ENCODE results near the gene SPRED3. TPM values are rescaled to one million over a fixed set of nuclear protein-coding genes. Genes with fewer than 3 reads are reported as not detected.
A peak's percentile ranks its signal among the peaks of the same experiment; 100 is the strongest.
"Not testable (repeated sequence)": the region's sequence is repeated elsewhere in the genome, so short reads cannot be mapped to it uniquely, and the experiment has no call there.

The SPRED3 gene, protein sequence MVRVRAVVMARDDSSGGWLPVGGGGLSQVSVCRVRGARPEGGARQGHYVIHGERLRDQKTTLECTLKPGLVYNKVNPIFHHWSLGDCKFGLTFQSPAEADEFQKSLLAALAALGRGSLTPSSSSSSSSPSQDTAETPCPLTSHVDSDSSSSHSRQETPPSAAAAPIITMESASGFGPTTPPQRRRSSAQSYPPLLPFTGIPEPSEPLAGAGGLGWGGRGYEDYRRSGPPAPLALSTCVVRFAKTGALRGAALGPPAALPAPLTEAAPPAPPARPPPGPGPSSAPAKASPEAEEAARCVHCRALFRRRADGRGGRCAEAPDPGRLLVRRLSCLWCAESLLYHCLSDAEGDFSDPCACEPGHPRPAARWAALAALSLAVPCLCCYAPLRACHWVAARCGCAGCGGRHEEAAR
- total RNA-seq (1 to 10 TPM; 1.6 to 2.9 (median 2.6) TPM), polyA plus RNA-seq (under 1 TPM; 0.12 to 0.22 TPM), total RNA-seq (1.7 reads per million, percentile 7 among the genes with 10 or more reads in this experiment)

DNA sequence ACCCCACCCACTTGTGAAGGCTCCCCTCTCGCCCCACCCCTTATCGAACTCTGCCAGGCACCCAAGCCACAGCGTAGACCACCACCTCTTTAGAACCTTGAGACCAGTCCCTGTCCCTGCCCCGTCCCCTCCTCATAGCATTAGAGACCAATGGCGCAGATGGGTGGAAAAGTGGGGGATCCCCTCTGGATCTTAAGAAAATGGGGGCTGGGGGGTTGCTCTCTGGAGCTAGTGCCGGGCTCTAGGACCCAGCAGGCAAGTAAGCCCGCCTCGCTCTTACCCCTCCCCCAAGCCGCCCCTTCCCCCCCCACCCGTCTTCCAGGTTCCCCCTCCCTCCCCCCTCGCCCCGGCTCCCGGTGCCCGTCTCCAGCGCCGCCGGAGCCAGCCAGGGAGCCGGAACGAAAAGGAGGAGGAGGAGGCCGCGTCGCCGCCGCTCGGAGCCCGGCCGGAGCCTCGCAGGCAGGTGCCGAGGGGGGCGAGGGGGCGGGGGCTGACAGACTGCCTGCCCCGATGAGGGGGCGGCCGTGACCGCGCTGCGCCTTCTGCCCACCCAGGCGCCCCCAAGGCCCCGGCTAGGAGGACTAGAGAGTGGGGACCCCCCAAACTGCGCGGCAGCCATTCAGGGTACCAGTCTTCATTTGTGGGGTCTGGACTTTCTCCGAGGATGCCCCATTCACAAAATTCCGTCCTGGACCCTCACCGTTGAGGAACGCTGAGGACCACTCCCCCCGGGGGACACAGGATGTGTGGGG lies at the start of gene SPRED3:
SPRED3 (plus strand) TSS at position 349 of the 752 bp plus-strand sequence. CDS start 1,606 bp downstream, outside the sequence.
- Histone ChIP-seq H3K27me3 (ENCODE audit: control insufficient read depth in 2 of 2, insufficient read depth in 2 of 2, low read length in 2 of 2) (no peaks in the 10 kb centered on the region), H3K9me3 (ENCODE audit: control insufficient read depth in 2 of 3, low read length in 3 of 3) (no peaks in the 10 kb centered on the region), H3K4me1 (ENCODE audit: control insufficient read depth in 2 of 2, insufficient read depth in 2 of 2, low read length in 2 of 2) (peaks cover 13 to 34% of the 10 kb centered on the region in 2 donors), H3K36me3 (ENCODE audit: control insufficient read depth in 2 of 3, insufficient read depth in 3 of 3, low read length in 3 of 3) (peaks cover 0 to 19% (median 1%) of the 10 kb centered on the region in 3 experiments), H3K4me3 (ENCODE audit: low read length) (peak within 1 kb of the TSS; percentile 74), H3K27ac (ENCODE audit: low read depth, low read length) (no peak within 1 kb of the TSS)
- DNase-seq = no peak
- intact Hi-C loops (cut with micrococcal nuclease) = loop anchor here (1.0 to 5.0 kb wide), 8 partner anchors 14 to 542 kb away; partner anchors contain the start of genes FAM98C (in 1 of the 2), KCNK6 (in 1 of the 2), MRPS12 (in 1 of the 2) and PSMD8 (in 1 of the 2)
- Mint-ChIP-seq H3K27ac (peak within 1 kb of the TSS in 8 of 9 donors; percentile 62 to 95 (median 84)), H3K36me3 (peaks cover 0 to 16% (median 7%) of the 10 kb centered on the region in 5 donors), H3K27me3 (peaks cover 6 to 41% (median 30%) of the 10 kb centered on the region in 5 donors), H3K4me1 (peaks cover 6 to 27% (median 21%) of the 10 kb centered on the region in 7 donors), H3K4me3 (peak within 1 kb of the TSS; percentile 81 to 95 (median 91)), H3K9me3 (peaks cover 0 to 2% (median 0%) of the 10 kb centered on the region in 11 donors)
- ChIA-PET CTCF (interaction anchor here (1.6 to 1.8 kb wide), 2 partner anchors 14 to 246 kb away, joined by 4 to 9 read pairs; partner anchors contain the start of gene FAM98C), POLR2A (interaction anchor here (0.6 to 4.5 kb wide), 7 partner anchors 7 to 477 kb away, joined by 3 to 28 read pairs (median 11); partner anchors contain the start of genes FAM98C and PSMD8)
- ATAC-seq = peak; percentile 1

- not testable (repeated sequence) for H3K27ac ChIP-seq (ENCODE audit: low read depth, low read length); H3K4me1 ChIP-seq (ENCODE audit: control insufficient read depth in 2 of 2, insufficient read depth in 2 of 2, low read length in 2 of 2); H3K9me3 Mint-ChIP-seq; H3K4me3 ChIP-seq (ENCODE audit: low read length); DNase-seq; H3K27me3 Mint-ChIP-seq; H3K36me3 Mint-ChIP-seq; H3K27me3 ChIP-seq (ENCODE audit: control insufficient read depth in 2 of 2, insufficient read depth in 2 of 2, low read length in 2 of 2); H3K36me3 ChIP-seq (ENCODE audit: control insufficient read depth in 2 of 3, insufficient read depth in 3 of 3, low read length in 3 of 3); ATAC-seq; H3K9me3 ChIP-seq (ENCODE audit: control insufficient read depth in 2 of 3, low read length in 3 of 3)
- intact Hi-C loops (cut with micrococcal nuclease) = loop anchor here in 1 of 2 donors (5.0 to 10.0 kb wide), 3 partner anchors 112 to 1484 kb away; partner anchors contain the start of gene ZNF345
- Mint-ChIP-seq H3K27ac (peak overlapping the region in 3 of 9 donors; percentile 61 to 85 (median 74)), H3K4me1 (peaks cover 16 to 28% (median 17%) of the 10 kb centered on the region in 7 donors), H3K4me3 (peak overlapping the region in 3 of 10 donors; percentile 45 to 84 (median 47))
- ChIA-PET POLR2A (interaction anchor here (1.6 kb wide), 1 partner anchor 35 kb away, joined by 4 read pairs; the partner anchor contains the start of gene PSMD8), CTCF (interaction anchor here (0.7 to 1.2 kb wide), 2 partner anchors 69 to 95 kb away, joined by 3 to 4 read pairs; no protein-coding TSS in a partner anchor)
Measured at GRCh38 chr19:38339011-38339410, 49.5 kb upstream of the SPRED3 start.

GRCh38 chr19:38340927-38341326 lies 47.6 kb upstream of the SPRED3 start:
- Histone ChIP-seq H3K27me3 (ENCODE audit: control insufficient read depth in 2 of 2, insufficient read depth in 2 of 2, low read length in 2 of 2) (no peaks in the 10 kb centered on the region), H3K4me1 (ENCODE audit: control insufficient read depth in 2 of 2, insufficient read depth in 2 of 2, low read length in 2 of 2) (peaks cover 3 to 5% of the 10 kb centered on the region in 2 donors), H3K27ac (ENCODE audit: low read depth, low read length) (no peak overlapping the region), H3K9me3 (ENCODE audit: control insufficient read depth in 2 of 3, low read length in 3 of 3) (no peaks in the 10 kb centered on the region), H3K36me3 (ENCODE audit: control insufficient read depth in 2 of 3, insufficient read depth in 3 of 3, low read length in 3 of 3) (peaks cover 0 to 9% (median 0%) of the 10 kb centered on the region in 3 experiments), H3K4me3 (ENCODE audit: low read length) (no peak overlapping the region)
- Mint-ChIP-seq H3K4me3 (no peak overlapping the region), H3K4me1 (peaks cover 16 to 27% (median 17%) of the 10 kb centered on the region in 7 donors), H3K36me3 (peaks cover 0 to 4% (median 0%) of the 10 kb centered on the region in 5 donors), H3K27ac (no peak overlapping the region), H3K27me3 (no peaks in the 10 kb centered on the region), H3K9me3 (no peaks in the 10 kb centered on the region)
- CTCF ChIA-PET = interaction anchor here (0.6 kb wide), 1 partner anchor 33 kb away, joined by 3 read pairs; the partner anchor contains the start of gene PSMD8
- DNase-seq = no peak
- intact Hi-C loops (cut with micrococcal nuclease) = no loop called here
- POLR2A ChIA-PET = no interaction called here
- ATAC-seq = no peak

- Mint-ChIP-seq H3K27ac (no peak overlapping the region), H3K4me1 (peaks cover 0 to 2% (median 0%) of the 10 kb centered on the region in 7 donors), H3K36me3 (peaks cover 0 to 9% (median 0%) of the 10 kb centered on the region in 5 donors), H3K27me3 (no peaks in the 10 kb centered on the region), H3K9me3 (no peaks in the 10 kb centered on the region), H3K4me3 (no peak overlapping the region)
- Histone ChIP-seq H3K27ac (ENCODE audit: low read depth, low read length) (no peak overlapping the region), H3K36me3 (ENCODE audit: control insufficient read depth in 2 of 3, insufficient read depth in 3 of 3, low read length in 3 of 3) (peaks cover 0 to 9% (median 0%) of the 10 kb centered on the region in 3 experiments), H3K4me1 (ENCODE audit: control insufficient read depth in 2 of 2, insufficient read depth in 2 of 2, low read length in 2 of 2) (no peaks in the 10 kb centered on the region), H3K27me3 (ENCODE audit: control insufficient read depth in 2 of 2, insufficient read depth in 2 of 2, low read length in 2 of 2) (no peaks in the 10 kb centered on the region), H3K4me3 (ENCODE audit: low read length) (no peak overlapping the region), H3K9me3 (ENCODE audit: control insufficient read depth in 2 of 3, low read length in 3 of 3) (no peaks in the 10 kb centered on the region)
- ChIA-PET POLR2A (no interaction called here), CTCF (no interaction called here)
- intact Hi-C loops (cut with micrococcal nuclease) = no loop called here
- no peak for DNase-seq
- ATAC-seq = no peak
Measured at GRCh38 chr19:38346837-38347236, 41.7 kb upstream of the SPRED3 start.

DNA sequence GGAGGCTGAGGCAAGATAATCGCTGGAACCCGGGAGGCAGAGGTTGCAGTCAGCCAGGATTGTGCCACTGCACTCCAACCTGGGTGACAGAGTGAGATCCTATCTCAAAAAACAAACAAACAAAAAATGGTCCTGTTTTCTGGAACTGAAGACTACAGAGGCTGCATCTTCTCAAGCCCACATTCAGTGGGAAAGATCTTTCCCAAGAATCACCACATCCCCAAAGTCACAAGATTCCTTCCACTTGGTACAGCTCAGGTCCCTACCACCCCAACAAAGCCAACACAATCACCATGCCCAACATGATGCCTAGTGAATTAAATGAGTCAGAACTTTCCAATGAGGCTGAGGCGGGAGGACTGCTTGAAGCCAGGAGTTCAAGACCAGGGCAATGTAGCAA lies 37.6 kb upstream of the SPRED3 start:
- intact Hi-C loops (cut with micrococcal nuclease) = no loop called here
- H3K27me3 Mint-ChIP-seq = peaks cover 0 to 4% (median 0%) of the 10 kb centered on the region in 5 donors
- peaks cover 0 to 1% (median 0%) of the 10 kb centered on the region in 7 donors for H3K4me1 Mint-ChIP-seq
- Histone ChIP-seq H3K36me3 (ENCODE audit: control insufficient read depth in 2 of 3, insufficient read depth in 3 of 3, low read length in 3 of 3) (no peaks in the 10 kb centered on the region), H3K27me3 (ENCODE audit: control insufficient read depth in 2 of 2, insufficient read depth in 2 of 2, low read length in 2 of 2) (no peaks in the 10 kb centered on the region), H3K4me3 (ENCODE audit: low read length) (no peak overlapping the region), H3K4me1 (ENCODE audit: control insufficient read depth in 2 of 2, insufficient read depth in 2 of 2, low read length in 2 of 2) (no peaks in the 10 kb centered on the region), H3K9me3 (ENCODE audit: control insufficient read depth in 2 of 3, low read length in 3 of 3) (no peaks in the 10 kb centered on the region), H3K27ac (ENCODE audit: low read depth, low read length) (no peak overlapping the region)
- ChIA-PET POLR2A (no interaction called here), CTCF (no interaction called here)
- H3K4me3 Mint-ChIP-seq = peak overlapping the region in 1 of 10 donors; percentile 22
- peaks cover 0 to 6% (median 0%) of the 10 kb centered on the region in 5 donors for H3K36me3 Mint-ChIP-seq
- DNase-seq (no peak), ATAC-seq (no peak)
- no peaks in the 10 kb centered on the region for H3K9me3 Mint-ChIP-seq
- H3K27ac Mint-ChIP-seq = no peak overlapping the region

DNA sequence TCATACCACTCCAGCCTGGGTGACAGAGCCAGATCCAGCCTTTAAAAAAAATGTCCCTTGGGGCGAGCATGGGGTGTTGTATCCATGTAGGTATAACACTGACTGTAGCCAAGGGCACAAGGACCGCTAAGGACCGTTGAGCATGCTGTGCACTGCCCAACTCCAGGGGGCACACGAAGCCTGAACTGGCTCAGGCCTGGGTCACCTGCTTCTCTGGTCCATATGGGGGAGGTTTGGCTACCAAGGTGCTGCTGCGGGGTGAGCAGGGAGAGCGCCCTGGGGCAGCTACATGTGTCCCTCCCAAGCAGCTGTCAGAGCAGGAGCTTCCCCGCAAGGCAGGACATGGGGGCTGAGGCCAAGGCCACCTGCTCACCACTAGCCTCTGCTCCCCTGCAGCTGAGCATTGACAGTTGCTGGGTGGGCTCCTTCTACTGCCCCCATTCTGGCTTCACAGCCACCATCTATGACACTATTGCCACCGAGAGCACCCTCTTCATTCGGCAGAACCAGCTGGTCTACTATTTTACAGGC lies 36.6 kb upstream of the SPRED3 start:
- DNase-seq (no peak), ATAC-seq (no peak)
- ChIA-PET CTCF (no interaction called here), POLR2A (no interaction called here)
- no peaks in the 10 kb centered on the region for H3K36me3 ChIP-seq (ENCODE audit: control insufficient read depth in 2 of 3, insufficient read depth in 3 of 3, low read length in 3 of 3)
- H3K9me3 ChIP-seq (ENCODE audit: control insufficient read depth in 2 of 3, low read length in 3 of 3) = no peaks in the 10 kb centered on the region
- no peaks in the 10 kb centered on the region for H3K9me3 Mint-ChIP-seq
- no peaks in the 10 kb centered on the region for H3K4me1 ChIP-seq (ENCODE audit: control insufficient read depth in 2 of 2, insufficient read depth in 2 of 2, low read length in 2 of 2)
- peaks cover 0 to 3% (median 0%) of the 10 kb centered on the region in 7 donors for H3K4me1 Mint-ChIP-seq
- no peaks in the 10 kb centered on the region for H3K27me3 ChIP-seq (ENCODE audit: control insufficient read depth in 2 of 2, insufficient read depth in 2 of 2, low read length in 2 of 2)
- intact Hi-C loops (cut with micrococcal nuclease) = no loop called here
- no peak overlapping the region for H3K4me3 ChIP-seq (ENCODE audit: low read length)
- no peak overlapping the region for H3K27ac ChIP-seq (ENCODE audit: low read depth, low read length)
- peaks cover 0 to 9% (median 0%) of the 10 kb centered on the region in 5 donors for H3K27me3 Mint-ChIP-seq
- H3K4me3 Mint-ChIP-seq = no peak overlapping the region
- no peak overlapping the region for H3K27ac Mint-ChIP-seq
- no peaks in the 10 kb centered on the region for H3K36me3 Mint-ChIP-seq

Measured in naive thymus-derived CD4-positive, alpha-beta T cell (primary cell).